OCI-LY7 (cell line): ENCODE results near the gene FAU.

ENCODE experiments used
- CTCF ChIP-seq: fragments of 200-600 bp; sonication (generic); conservative IDR thresholded peaks from 2 replicates; pipeline ENCODE4 v1.5.1; 2014; ENCODE audit warnings: mild to moderate bottlenecking, antibody characterized with exemption, low read length, moderate library complexity, mixed read lengths
- EZH2phosphoT487 ChIP-seq: fragments of 200-600 bp; sonication (generic); IDR thresholded peaks from 2 replicates; pipeline ENCODE4 v1.6.1; 2018; ENCODE audit warnings: low read depth, borderline replicate concordance, mild to moderate bottlenecking, mixed run types, antibody characterized with exemption, low read length, moderate library complexity, mixed read lengths

- no peak for TF ChIP-seq CTCF
- TF ChIP-seq EZH2phosphoT487, result no peak
Observed at GRCh38 chr11:65111744-65112545, 10.0 kb downstream of the FAU start, which contains the start of gene TM7SF2.
